ENCODE measurements around the gene COL1A2.

Gene COL1A2

DNA sequence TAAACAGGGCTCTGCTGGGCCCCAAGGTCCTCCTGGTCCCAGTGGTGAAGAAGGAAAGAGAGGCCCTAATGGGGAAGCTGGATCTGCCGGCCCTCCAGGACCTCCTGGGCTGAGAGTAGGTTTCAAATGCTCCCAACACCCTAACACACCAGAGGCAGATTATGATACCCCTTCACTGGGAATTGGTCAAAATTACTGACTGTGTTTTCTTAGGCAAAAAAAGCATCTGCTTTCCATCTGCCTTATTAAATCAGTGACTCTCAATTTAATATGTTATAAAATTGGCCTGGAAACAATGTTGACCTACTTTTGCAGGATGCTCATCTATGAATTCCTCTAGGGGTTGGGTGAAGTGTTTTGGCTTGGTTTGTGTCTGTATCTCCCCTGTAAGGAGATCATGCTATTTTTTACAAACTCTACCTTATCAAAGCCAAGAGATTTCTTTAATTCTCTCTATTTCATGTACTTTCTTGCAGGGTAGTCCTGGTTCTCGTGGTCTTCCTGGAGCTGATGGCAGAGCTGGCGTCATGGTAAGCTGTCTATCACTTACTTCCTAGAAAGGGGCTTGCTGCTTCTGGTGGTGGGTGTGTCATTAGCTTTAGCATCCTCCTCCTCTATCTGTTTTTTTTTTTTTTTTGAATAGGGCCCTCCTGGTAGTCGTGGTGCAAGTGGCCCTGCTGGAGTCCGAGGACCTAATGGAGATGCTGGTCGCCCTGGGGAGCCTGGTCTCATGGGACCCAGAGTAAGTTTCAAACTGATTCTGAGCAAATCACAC, 15.9 kb downstream of the COL1A2 start:
- DNase-seq (ENCODE audit: low spot score), result no peak
- FAIRE-seq, result no peak

GRCh38 chr7:94411188-94411466, 16.4 kb downstream of the COL1A2 start:
- DNase-seq (ENCODE audit: low spot score) (no peak), FAIRE-seq (no peak)

- DNase-seq (ENCODE audit: low spot score) (no peak), FAIRE-seq (peak; percentile 30)
Observed at GRCh38 chr7:94412762-94413322, 18.1 kb downstream of the COL1A2 start.

DNA sequence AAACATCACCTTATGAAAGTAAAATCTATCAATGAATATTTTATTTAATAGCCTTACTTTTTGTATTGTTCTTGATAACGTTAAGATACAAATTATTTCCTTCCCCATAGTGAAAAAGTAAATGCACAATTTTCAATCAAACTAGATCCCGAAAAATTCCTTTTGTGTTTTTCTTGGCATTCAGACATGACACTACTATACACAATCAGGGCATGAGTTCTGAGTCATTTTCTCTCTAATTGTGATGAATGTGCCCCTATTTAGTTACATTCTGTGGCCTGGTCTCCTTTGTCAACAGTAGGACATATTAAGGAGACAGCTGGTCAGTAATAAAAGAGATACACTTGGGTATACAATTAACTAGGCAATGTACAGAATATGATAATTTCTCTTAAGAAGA, 19.8 kb downstream of the COL1A2 start:
- DNase-seq (ENCODE audit: low spot score), result no peak
- no peak for FAIRE-seq

GRCh38 chr7:94414980-94415379, 20.3 kb downstream of the COL1A2 start:
- FAIRE-seq (no peak), DNase-seq (ENCODE audit: low spot score) (no peak)

- no peak for DNase-seq (ENCODE audit: low spot score)
- FAIRE-seq, result no peak
Observed at GRCh38 chr7:94417306-94417705, 22.6 kb downstream of the COL1A2 start.

- FAIRE-seq (no peak), DNase-seq (ENCODE audit: low spot score) (no peak)
Observed at GRCh38 chr7:94417901-94418300, 23.2 kb downstream of the COL1A2 start.

DNA sequence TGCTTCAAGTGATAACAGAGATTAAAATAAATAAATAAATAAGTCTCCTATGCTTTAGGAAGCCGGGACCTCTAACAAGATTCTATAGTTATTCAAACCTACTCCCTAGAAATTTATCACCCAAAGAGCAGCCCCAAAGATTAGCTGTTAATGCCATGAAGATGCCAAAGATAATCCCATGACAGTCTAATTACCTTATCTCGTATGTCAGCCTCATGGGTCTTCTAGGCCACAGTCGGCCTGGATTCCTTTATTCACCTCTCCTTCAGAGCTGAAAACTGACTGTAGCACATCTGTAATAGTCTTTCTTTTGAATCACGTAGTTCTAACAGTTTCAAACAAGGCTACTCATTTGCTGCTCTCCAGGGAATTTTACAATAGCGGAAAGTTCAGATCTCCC, 24.2 kb downstream of the COL1A2 start:
- DNase-seq (ENCODE audit: low spot score) (no peak), FAIRE-seq (no peak)

GRCh38 chr7:94420328-94420727, 25.6 kb downstream of the COL1A2 start:
- DNase-seq (ENCODE audit: low spot score) (no peak), FAIRE-seq (no peak)

DNA sequence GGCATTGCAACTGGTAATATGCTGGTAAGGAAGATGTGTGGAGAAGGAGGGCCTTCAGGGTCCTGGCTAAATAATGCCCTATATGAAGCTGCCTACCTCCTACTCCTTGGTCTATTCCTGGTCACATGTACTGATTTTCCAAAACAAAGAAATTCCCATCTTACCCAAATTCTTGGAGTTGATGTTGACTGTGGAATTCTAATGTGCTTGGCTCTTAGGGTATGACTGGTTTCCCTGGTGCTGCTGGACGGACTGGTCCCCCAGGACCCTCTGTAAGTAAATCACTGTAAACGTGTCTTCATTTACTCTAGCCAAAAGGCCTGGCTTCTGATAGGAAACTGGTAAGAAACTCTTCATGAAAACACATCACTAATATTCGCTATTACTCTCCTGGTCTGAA, 27.0 kb downstream of the COL1A2 start:
- no peak for DNase-seq (ENCODE audit: low spot score)
- FAIRE-seq, result no peak

- DNase-seq (ENCODE audit: low spot score), result no peak
- no peak for FAIRE-seq
Observed at GRCh38 chr7:94422136-94422535, 27.4 kb downstream of the COL1A2 start.

- FAIRE-seq (no peak), DNase-seq (ENCODE audit: low spot score) (no peak)
Observed at GRCh38 chr7:94422827-94423460, 28.2 kb downstream of the COL1A2 start.

DNA sequence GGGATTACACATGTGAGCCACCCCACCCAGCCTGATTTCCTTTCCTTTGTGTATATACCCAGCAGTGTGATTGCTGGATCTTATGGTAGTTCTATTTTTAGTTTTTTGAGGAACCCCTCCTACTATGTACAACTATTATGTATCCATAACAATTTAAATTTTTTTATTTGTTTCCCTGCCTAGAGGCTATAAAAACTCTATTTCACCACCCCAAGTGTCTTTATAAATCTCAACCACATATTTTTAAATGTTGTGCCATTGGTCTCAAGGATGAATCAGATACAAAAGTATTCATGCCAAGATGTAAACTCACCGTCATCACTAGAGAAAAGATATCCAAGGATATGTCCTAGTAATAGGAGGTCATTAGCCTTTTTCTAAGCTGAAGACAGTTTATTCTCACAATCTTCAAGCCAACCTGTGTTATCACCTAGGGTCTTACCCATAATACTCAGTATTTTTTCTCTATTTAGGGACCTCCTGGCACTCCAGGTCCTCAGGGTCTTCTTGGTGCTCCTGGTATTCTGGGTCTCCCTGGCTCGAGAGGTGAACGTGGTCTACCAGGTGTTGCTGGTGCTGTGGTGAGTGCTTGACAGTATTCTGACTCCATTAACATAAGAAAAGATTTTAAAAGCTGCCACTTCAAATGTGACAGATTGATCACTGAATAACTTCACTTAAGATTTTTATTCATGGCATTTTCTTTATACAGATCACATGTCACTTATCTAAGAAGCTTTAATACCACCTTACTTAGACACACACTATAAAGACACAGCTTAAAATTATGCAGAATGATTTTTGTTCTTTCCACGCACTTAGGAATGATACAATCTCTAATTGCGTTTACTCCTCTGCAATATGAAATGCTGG, 29.4 kb downstream of the COL1A2 start:
- DNase-seq (ENCODE audit: low spot score), result no peak
- FAIRE-seq, result no peak

GRCh38 chr7:94425546-94425945, 30.9 kb downstream of the COL1A2 start:
- DNase-seq (ENCODE audit: low spot score) (no peak), FAIRE-seq (no peak)

GRCh38 chr7:94426980-94427875, 32.5 kb downstream of the COL1A2 start:
- FAIRE-seq, result peak; percentile 32
- no peak for DNase-seq (ENCODE audit: low spot score)

- DNase-seq (ENCODE audit: low spot score) (no peak), FAIRE-seq (peak; percentile 37)
Observed at GRCh38 chr7:94429153-94429552, 34.5 kb downstream of the COL1A2 start.

DNA sequence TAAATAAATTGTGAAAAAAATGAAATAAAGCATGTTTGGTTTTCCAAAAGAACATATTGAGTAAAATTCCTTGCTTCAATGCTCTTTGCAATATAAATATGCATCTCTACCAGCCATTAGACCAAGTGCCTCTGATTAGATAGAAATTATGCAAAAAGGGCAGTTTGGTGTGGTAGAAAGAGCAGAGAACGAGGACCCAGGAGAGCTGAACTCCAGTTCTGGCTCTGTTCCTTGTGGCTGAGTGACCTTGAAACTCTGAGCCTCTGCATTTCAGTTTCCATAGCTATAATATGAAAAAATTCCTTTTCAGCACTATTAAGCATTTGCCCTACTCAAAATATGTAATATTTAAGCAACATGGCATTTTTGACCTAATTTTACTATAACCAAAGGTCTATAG, 36.5 kb downstream of the COL1A2 start:
- DNase-seq (ENCODE audit: low spot score) (no peak), FAIRE-seq (no peak)

DNA sequence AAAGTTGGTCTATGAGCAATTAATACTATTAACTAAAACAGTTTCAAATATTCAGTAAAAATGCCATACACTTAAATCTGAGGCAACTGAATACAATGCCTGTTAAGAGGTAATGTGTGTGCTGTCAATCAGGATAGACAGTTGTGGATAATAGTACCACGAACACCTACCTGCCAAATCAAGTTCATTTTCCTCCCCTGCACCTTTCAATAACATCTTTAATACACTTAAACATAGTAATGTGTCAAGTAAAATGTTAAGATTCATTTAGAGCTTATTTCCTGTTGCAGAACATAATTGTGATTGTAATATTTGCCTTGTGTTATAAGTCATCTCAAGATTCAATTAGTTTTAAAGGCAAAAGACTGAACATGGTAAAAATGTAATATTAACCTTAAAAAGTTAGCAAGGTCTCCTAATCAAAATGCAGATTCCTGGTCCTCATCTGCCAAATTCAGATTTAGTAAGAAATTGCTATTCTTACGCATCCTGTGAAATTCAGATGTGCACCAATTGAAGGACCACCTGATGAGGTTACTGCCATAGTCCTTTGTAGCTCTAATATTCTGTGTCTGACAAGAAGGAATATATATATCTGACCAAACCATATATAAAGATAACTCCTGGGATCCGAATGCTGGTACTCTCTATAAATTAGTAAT, 37.1 kb downstream of the COL1A2 start:
- no peak for FAIRE-seq
- DNase-seq (ENCODE audit: low spot score), result no peak

DNA sequence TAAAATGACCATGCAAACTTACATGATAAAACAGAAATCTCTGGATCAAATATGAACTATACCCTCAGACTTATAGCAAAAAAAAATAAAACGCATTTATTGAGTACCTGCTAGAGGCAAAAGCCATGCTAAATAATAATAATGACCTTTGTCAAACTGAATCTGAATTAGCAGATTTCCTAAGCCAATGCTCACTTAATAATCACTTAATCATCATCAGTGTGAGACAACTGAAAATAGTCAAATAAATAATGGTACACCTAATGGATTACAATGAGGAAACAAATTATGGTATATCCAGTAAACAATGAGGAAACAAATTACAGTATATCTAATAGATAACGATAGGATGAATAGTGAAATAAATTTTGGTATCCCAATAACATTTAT, 37.6 kb downstream of the COL1A2 start:
- peak; percentile 44 for FAIRE-seq
- DNase-seq (ENCODE audit: low spot score), result no peak

DNA sequence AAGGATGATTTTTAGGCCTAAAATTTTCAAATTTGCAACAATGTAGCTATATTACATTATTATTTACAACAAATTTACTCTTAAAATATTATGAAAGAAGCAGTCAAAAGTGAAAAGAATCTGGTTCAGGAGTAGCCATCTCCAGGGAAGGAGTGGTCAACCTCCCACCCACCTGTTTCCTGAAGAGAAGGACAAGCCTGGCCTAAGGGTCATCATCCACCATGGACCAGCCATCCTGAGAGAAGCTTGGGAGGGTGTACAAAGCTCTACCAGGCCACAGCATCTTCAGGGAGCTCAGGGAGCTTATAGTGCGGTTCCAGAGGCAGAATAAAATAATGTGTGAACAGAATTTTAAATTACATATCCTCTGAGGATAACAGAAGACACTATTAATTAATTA, 38.1 kb downstream of the COL1A2 start:
- DNase-seq (ENCODE audit: low spot score), result no peak
- no peak for FAIRE-seq

DNA sequence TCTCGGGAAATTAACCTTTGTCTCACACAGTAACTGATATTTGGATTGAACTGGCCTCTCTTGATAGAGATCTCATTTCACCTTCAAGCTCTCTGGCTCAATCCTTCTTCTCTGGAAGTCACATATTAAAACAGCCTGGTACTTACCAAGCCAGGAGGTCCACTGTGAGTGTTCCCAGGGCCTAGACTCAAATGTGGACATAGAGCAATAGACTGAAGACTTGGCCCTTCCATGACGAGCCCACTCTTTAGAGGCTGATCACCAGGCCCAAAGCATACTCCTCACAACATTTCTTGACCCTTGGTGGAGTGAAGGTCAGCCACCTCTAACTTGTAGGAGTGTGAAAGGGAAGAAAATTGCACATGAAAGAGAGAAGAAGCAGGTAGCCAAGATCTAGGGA, 38.5 kb downstream of the COL1A2 start:
- DNase-seq (ENCODE audit: low spot score) (no peak), FAIRE-seq (no peak)
